Germinal center (tissue), 1 donor: ENCODE measurements around the gene ZNF625.
A peak's percentile ranks its signal among the peaks of the same experiment; 100 is the strongest.

Experiments
- DNase-seq: peaks from one replicate; pipeline ENCODE4 v3.0.0; 2012; ENCODE audit warnings: mixed read lengths, low spot score

Gene ZNF625

DNA sequence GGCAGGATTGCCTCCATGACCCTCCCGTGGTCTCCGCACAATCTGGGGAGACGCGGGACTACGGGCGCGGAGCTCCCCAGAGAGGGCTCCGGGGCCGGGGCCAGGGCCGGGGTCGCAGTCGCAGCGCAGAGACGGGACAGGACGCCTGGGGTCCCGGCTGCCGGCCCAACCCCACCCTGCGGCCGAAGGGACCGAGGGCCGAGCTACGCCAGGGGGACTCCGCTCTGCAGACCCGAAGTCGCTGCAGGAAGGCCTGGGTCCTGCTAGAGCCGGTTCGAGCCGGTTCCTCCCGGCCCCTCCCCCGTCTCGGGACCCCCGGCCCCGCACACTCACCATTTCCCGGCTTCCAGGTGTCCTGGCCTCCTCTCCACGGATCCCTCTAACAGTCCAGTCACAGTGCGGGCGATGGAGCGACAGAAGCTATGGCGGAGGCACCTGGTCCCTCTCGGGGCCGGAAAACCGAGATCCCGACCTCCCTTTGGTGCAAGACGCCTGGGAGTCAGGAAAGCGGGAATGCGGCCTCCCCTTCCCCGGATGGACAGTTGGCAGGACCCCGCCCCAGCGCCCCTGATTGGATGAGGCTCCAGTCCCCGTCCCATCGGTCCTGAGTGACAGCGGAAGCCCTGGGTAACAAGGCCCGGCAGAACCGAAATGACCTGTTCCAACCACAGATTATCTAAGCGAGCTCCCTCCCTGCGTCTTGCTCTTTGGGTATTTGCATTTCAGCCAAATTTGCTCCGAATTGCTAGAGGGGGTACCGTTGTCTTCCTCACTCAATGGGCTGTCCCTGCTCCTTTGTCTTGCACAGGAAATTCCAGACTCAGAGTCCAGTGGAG lies at the start of gene ZNF625:
Gene ZNF625, minus strand, starts transcription at position 512 of the 836 bp plus-strand sequence. Its CDS starts 176 bp downstream, at position 336.
- peak; percentile 44 for DNase-seq

DNA sequence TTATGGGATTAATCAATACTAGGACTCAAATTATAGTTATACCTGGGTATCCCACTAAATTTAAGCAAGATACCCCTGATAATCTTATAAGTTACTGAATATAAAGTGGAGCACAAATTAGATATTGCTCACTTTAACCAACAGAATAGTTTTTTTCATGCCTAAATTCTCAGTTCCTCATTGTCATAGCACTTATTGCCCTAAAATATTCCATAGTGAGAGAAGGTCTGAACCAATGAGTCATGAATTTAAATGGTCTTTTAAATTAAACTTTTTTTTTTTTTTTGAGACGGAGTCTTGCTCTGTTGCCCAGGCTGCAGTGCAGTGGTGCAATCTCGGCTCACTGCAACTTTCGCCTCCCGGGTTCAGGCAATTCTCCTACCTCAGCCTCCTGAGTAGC lies 48.8 kb upstream of the ZNF625 start:
- no peak for DNase-seq

DNA sequence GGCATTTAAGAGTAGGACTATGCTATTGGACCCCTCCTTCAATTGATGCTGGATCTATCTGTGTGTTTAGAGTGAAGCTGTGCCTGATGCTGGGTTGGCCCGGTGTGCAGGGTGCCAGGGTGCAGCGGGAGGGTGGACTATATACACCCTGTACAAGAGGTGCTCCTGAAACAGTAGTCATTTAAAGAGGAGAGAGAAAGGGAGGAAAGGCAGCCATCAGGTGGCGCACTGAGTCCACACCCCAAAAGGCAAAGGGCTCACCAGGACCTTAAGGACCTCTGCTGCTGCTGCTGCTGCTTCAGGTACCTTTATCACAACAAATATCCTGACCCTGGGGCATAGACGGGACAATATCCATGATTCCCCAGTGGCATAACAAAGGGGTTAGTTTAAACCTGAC lies 45.7 kb upstream of the ZNF625 start:
- no peak for DNase-seq

DNA sequence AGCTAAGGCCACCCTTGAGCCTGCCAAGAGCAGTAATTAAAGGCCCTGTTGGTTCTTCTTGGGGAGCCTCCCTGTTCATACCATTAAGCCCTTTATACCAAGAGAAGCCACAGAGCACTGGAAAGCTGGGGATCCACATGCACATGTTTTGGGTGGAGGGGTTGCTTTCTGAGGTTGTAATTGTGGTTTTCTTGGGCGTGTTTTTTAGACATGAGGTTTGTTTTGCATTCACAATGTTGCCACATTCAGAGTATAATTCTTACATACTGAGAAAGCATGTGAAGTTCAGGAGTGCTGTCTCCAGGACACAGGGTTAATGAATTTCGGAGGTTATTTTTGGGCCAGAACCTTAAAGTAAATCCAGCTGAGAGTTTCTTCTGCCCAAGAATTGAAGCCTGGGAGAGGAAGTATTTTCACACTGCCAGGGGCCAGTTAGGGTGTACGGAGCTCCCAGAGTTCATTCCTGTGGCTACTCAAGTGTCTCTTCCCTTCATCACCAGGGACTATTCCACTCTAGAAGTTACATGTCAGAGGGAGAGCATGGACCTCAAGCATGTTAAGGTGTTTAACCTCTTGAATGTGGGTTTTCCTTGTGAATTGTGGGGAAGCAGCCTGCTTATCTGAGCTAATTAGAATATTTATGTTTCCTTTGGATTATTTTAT lies 43.4 kb upstream of the ZNF625 start:
- DNase-seq: no peak

DNA sequence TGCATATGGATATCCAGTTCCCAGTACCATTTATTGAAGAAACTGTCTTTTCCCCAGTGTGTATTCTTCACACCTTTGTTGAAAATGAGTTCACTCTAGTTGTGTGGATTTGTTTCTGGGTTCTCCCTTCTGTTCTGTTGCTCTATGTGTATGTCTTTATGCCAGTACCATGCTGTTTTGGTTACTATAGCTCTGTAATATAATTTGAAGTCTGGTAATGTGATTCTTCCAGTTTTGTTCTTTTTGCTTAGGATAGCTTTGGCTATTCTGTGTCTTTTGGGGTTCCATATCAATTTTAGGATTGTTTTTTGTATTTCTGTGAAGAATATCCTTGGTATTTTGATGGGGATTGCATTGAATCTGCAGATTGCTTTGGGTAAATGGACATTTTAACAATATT lies 41.6 kb upstream of the ZNF625 start:
- no peak for DNase-seq

DNA sequence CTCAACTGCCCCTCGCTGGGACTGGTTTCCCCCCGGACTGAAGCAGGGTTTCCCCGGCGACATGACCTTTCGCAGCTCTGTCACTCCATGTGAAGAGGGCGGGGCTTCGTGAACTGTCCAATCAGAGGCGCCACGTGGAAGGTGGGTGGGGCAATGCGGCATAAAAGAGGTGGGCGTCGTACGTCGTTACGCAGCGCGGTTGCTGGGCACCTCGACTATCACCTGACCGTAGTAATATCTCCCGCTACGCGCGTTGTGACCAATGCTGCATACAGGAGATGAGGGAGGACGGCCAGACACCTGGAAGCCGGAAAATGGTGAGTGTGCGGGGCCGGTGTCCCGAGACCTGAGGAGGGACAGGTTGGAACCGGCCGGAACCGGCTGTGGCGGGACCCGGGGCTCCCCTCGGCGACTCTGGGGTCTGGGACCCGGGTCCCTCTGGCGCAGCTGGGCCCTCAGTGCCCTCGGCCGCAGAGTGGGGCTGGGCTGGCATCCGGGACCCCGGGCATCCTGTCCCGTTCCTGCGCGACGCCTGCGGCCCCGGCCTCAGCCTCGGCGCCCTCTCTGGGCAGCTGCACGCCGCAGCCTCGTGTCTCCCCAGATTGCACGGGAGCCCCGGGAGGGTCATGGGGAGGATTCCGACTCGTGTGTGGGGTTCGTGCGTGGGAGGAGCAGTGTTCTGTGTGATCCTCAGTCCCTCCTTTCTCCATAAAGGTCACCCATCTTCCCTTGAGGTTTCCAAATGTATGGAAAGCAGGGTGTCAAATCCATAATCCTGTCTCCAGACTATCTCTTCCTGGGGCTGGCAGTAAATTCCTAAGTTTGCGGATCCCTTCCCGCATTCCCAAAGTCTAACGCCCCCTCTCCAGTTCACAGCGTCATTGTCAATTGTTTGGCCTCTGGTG lies 38.5 kb upstream of the ZNF625 start:
- DNase-seq: peak; percentile 76

DNA sequence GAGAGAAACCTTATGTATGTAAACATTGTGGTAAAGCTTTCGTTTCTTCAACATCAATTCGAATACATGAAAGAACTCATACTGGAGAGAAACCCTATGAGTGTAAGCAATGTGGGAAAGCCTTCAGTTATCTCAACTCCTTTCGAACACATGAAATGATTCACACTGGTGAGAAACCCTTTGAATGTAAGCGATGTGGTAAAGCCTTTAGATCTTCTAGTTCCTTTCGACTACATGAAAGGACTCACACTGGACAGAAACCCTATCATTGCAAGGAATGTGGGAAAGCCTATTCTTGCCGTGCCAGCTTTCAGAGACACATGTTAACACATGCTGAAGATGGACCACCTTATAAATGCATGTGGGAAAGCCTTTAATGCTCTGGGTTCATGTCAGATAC lies 31.1 kb upstream of the ZNF625 start:
- no peak for DNase-seq

DNA sequence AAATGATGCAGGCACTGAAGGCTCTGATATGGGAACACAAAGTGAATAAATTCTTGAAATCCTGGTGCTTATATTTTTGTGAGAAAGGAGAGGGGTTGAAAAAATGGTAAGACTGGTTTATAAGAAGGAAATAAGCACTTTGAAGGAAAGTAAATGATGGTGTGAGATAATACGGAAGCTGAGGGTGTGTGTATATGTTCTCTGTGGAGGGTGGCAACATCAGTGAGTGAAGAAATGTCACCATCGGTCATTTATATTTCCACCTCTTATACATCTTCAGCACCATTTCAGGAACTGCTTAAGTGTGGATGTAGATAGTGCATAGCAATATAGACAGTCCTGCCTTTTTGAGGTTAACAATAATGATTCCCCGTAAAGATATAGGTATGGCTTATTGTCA lies 23.8 kb upstream of the ZNF625 start:
- DNase-seq: no peak

DNA sequence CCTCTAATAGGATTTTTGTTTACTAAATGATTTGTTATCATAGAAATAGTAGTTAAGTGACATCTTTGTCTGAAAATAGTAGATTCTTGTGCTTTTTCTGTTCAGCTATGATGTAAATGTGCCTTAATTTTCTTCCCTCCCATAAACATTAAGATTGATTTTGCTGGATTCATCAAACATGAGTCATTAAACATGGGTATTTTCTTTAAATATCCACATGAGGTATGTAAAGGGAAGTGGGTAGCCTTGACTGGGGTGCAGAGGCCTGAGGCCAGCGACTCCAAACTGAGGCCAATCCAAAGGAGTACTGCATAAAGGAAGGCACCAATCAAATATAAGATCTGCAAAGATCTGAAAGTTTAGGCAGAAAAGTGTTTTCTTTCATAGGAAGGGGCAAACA lies 10.1 kb upstream of the ZNF625 start:
- DNase-seq: no peak

DNA sequence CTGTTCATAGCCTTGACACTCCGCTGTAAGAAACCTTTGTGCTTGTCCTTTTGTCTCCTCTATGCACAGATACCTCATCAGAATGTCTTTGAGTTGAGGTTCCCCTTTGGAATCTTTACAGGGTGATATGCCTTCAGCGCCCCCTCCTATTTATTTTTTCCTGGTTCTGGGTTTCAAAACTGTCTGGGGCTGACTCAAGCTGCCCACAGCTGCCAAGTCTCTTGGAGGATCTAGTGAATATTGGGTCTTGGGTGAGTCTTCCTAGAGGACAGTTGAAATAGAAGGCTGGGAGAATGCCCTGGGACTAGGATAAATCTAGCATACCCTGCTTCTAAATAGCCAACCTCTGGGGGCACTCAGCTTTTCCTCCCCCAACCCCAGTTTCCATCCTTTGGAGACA lies 7.3 kb upstream of the ZNF625 start:
- DNase-seq: no peak

DNA sequence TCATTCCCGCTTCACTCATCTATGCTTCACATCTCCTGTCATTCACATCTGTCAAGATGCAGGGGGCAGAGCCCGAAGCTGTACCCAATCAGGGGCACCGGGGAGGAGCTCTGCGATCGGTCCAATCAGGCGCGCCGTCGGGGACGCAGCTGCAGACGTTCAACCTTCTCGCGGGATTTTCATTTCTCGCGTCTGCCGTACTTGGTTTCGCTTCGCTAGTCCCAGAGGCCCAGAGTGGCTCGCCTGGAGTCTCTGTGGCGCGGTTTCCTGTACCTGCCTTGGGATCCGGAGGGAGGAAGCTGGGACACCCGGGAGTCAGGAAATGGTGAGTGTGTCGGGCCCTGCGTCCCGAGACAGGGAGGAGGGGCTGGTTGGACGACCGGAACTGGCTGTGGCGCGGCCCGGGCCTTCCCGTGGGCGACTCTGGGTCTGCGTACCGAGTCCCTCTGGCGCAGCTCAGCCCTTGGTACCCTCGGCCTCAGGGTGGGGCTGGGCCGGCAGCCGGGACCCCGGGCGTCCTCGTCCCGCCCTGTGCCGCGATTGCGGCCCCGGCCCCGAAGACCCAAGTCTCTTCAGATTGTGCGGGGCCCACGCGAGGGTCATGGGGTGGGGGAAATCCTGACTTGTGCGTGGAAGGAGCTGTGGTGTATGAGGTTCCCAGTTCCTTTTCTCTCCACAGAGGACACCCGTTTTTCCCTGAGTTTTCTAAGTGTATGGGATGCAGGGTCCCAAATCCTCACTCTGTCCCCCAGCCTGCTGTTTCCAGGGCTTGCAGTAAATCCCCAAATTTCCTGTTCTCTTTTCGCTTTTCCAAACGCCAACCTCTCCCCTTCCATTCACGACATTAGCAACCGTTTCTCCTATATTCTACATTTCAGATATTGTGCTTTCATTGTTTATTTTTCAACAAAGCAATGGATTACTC lies 6.6 kb upstream of the ZNF625 start, which contains the start of gene ZNF136:
Gene ZNF136, plus strand, starts transcription at position 215 of the 925 bp plus-strand sequence. Its CDS starts 108 bp downstream, at position 323.
- DNase-seq: peak; percentile 99

DNA sequence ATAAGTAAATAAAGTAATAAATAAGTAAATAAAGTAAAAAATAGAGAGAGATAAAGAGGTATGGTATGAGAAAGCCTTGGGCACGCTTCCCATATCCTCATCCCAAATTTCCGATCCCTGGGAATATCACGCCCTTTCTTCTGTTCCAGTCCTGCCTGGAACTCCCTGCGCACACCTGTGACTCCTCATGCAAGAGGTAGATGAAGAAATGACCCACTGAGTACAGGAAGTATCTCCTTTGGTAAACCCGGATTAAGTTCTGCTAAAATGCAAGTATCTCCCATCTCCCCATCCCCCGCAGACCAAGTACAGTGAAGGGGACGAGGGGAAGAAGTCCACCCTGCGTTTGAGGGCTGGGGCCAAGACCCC lies 6.0 kb upstream of the ZNF625 start:
- no peak for DNase-seq

DNA sequence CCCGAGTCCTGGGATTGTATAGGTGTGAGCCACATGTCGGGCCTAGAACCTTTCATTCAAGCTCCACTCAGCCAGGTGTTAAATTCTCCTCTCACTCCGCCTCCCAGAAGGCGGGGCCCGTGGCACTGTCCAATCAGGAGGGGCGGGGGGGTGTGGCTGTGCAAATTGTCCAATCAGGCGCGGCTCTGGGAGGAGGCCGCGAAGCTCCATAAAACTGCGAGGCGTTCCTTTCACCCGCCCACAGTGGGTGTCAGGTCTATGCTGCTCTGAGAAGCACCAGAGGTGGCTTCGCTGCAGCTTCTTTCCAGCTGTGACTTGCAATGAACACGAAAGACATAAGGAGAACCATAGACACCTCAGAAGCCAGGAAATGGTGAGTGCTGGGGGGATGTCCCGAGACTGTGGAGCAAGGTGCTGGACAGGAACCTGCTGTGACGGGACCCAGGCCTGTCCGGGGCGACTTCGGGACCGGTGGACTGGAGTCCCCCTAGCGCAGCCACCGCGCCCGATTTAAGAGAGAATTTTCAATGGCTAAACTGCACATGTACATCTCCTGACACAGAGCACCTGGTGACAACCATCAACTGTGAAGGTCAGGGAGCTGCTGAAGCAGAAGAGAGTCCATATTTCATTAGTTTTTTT lies 3.4 kb upstream of the ZNF625 start:
- no peak for DNase-seq

DNA sequence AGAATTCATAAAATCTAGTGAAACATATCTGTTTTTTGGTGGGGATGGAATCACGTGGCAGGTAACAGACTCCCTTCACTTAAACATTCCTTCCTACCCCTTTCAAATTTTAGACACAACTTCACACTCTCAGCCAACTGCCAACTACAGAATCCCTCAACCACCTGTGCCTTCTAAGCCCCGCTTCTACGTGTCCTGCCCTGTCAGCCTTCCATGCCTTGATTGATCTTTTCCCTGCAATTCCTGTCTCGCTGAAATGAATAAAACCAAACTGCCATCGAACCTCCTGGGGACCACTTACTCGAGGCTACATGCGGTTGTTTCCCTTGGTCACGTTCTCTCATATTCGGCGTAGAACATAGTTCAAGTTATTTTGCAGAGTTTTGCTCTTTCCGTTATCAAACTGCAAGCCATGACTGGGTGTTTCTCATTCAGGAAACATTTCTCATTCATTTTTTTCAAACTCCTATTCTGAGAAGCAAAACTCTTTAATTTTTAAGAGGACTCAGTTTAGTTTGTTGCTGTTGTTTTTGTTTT lies 1.1 kb downstream of the ZNF625 start:
- DNase-seq: no peak

DNA sequence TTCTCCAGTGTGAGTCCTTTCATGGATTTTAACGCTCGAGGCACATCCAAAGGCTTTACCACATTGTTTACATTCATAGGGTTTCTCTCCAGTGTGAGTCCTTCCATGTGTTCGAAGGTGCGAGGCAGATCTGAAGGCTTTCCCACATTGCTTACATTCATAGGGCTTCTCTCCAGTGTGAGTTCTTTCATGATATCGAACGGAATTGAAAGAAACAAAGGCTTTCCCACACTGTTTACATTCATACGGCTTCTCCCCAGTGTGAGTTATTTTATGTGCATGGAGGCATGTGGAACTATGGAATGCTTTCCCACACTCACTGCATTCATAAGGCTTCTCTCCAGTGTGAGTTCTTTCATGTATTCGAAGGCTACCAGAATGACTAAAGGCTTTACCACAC lies 11.2 kb downstream of the ZNF625 start:
- no peak for DNase-seq

DNA sequence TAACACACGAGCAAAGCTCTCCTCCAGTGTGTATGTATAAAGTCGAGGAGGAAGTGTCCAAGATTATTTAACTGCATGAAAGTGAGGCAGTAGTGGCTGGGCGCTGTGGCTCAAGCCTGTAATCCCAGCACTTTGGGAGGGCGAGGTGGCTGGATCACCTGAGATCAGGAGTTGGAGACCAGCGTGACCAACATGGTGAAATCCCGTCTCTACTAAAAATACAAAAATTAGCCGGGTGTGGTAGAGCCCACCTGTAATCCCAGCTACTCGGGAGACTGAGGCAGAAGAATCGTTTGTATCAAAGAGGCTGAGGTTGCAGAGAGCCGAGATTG lies 15.2 kb downstream of the ZNF625 start:
- DNase-seq: no peak

DNA sequence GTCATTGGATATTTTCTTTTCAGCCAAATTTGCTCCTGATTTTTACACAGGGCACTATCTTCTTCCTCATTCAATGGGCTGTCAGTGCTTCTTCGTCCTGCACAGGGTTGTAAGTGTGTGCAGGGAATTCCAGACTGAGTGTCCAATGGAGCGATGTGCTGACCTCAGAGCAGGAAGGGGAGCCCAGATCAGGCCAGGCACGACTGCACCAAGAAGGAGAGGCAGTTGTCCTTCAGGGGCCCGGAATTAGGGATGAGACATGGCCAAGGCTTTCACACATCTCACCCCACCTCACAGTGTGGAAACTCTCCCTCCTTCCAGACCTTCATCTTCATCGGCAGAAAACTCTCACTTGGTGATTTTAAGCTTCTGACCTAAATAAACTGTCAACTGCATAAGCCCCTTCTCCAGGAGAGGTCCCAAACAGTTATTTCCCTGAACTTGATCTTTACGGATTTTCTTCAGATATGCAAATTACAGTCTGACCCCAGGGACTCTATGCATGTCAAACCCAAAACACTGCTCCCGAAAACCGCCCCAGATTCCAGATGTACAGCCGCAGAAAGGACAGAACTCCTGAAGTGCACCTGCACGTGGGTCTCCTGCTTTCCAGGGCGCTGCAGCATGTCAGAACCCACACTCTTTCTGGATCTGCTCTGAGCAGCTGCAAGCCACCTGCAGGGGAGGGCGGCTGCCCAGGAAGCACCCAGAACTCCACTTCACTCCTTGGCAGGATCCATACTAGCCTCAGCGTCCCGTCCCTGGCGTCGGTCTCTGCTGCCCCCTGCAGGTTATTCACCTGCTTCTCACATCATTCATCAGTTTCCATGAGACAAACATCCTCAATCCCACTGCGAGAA lies 15.8 kb downstream of the ZNF625 start:
- peak; percentile 83 for DNase-seq

DNA sequence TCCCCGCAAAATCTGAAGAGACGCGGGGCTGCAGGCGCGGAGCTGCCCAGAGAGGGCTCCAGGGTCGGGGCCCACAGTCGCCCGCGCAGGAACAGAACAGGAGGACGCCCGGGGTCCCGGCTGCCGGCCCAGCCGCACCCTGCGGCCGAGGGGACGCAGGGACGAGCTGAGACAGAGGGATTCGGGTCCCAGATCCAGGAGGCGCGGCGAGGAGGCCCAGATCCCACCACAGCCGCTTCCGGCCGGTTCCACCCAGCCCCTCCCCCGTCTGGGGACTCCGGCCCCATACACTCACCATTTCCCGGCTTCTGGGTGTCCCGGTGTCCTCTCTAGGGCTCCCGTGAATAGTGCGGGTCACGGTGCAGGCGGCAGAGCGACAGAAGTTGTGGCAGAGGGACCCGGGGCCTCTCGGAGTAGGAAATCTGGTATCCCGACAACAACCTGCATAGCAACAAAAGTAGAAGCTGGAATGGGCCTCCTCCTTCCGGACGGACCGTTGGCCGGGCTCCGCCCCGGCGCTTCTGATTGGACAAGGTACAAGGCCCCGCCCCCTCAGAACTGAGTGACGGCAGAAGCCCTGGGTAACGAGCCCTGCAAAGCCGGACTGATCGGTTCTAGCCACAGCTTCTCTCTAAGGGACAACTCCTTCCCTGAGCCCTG lies 16.5 kb downstream of the ZNF625 start, which contains the start of gene ZNF20:
Gene ZNF20, minus strand, starts transcription at position 466 of the 660 bp plus-strand sequence. Its CDS starts 168 bp downstream, at position 298.
- DNase-seq: peak; percentile 96

DNA sequence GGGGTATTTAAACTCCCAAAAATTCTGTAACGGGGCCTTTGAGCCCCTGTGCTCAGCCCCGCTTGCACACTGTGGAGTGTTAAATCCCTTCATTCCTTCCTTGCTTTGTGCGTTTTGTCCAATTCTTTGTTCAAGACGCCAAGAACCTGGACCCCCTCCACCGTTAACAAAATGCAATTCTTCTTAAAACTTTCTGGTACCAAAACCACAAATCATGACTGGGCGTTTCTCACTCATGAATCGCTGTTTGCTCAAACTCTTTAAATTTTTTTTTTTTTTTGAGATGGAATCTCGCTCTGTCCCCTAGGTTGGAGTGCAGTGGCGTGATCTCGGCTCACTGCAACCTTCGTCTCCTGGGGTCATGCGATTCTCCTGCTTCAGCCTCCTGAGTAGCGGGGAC lies 17.3 kb downstream of the ZNF625 start:
- DNase-seq: no peak
